Frontal cortex (tissue), 4 donors: ENCODE measurements around the gene SND1. TPM values are rescaled to one million over a fixed set of nuclear protein-coding genes. Genes with fewer than 3 reads are reported as not detected.

Experiments used
- DNase-seq, 2 donors: peaks; one replicate each; pipeline ENCODE4 v3.0.0; 2012; ENCODE audit warnings: low spot score in 2 of 2
- FAIRE-seq: peaks from 2 replicates; lab custom pipeline; 2012; peaks lifted over from hg19 to GRCh38; lab: Jason Lieb, UNC
- total RNA-seq: library from RNA; depleted of rRNA; stranded (reverse); fragments of >200 nt; gene quantifications from one replicate; pipeline ENCODE4 v1.2.3, GENCODE V29; 2014
- donor health status: control.
- donor health status: control.
- donor health status: control.

Gene SND1
- total RNA-seq, 1 donor from 2014 or later = 56.3 TPM

GRCh38 chr7:127876393-127876792, 224.4 kb downstream of the SND1 start:
- DNase-seq = no peak
- FAIRE-seq = no peak

- FAIRE-seq (no peak), DNase-seq (no peak)
Observed at GRCh38 chr7:127877951-127878350, 226.0 kb downstream of the SND1 start.

GRCh38 chr7:127878791-127879190, 226.8 kb downstream of the SND1 start:
- FAIRE-seq (no peak), DNase-seq (no peak)

GRCh38 chr7:127879436-127879835, 227.4 kb downstream of the SND1 start:
- FAIRE-seq (no peak), DNase-seq (no peak)

GRCh38 chr7:127879942-127880341, 227.9 kb downstream of the SND1 start:
- no peak for FAIRE-seq
- no peak for DNase-seq

- DNase-seq (no peak), FAIRE-seq (no peak)
Observed at GRCh38 chr7:127880454-127880853, 228.5 kb downstream of the SND1 start.

GRCh38 chr7:127881564-127881963, 229.6 kb downstream of the SND1 start:
- no peak for FAIRE-seq
- DNase-seq = no peak

GRCh38 chr7:127882313-127882920, 230.4 kb downstream of the SND1 start:
- FAIRE-seq (no peak), DNase-seq (no peak)

- FAIRE-seq = no peak
- no peak for DNase-seq
Observed at GRCh38 chr7:127884066-127884559, 232.1 kb downstream of the SND1 start.

GRCh38 chr7:127885222-127885772, 233.3 kb downstream of the SND1 start:
- DNase-seq (no peak), FAIRE-seq (no peak)

- no peak for FAIRE-seq
- no peak for DNase-seq
Observed at GRCh38 chr7:127885843-127886242, 233.8 kb downstream of the SND1 start.

GRCh38 chr7:127886248-127886647, 234.3 kb downstream of the SND1 start:
- no peak for FAIRE-seq

GRCh38 chr7:127887096-127887495, 235.1 kb downstream of the SND1 start:
- FAIRE-seq = no peak
- DNase-seq = no peak

More at GRCh38 chr7:127886248-127886647, 234.3 kb downstream of the SND1 start:
- no peak for DNase-seq

GRCh38 chr7:127887631-127888030, 235.6 kb downstream of the SND1 start:
- no peak for DNase-seq
- no peak for FAIRE-seq

GRCh38 chr7:127888411-127888810, 236.4 kb downstream of the SND1 start:
- no peak for FAIRE-seq
- no peak for DNase-seq

GRCh38 chr7:127888825-127889224, 236.8 kb downstream of the SND1 start:
- no peak for DNase-seq
- no peak for FAIRE-seq

GRCh38 chr7:127889677-127890076, 237.7 kb downstream of the SND1 start:
- FAIRE-seq = no peak

GRCh38 chr7:127890726-127891125, 238.7 kb downstream of the SND1 start:
- no peak for DNase-seq

More at GRCh38 chr7:127889677-127890076, 237.7 kb downstream of the SND1 start:
- no peak for DNase-seq

GRCh38 chr7:127891144-127891543, 239.2 kb downstream of the SND1 start:
- no peak for FAIRE-seq
- DNase-seq = no peak

More at GRCh38 chr7:127890726-127891125, 238.7 kb downstream of the SND1 start:
- FAIRE-seq = no peak

GRCh38 chr7:127891854-127892438, 240.0 kb downstream of the SND1 start:
- DNase-seq = no peak
- no peak for FAIRE-seq
